HepG2 (cell line): Measurements from ENCODE around the gene AKAP12. TPM values are rescaled to one million over a fixed set of nuclear protein-coding genes. Genes with fewer than 3 reads are reported as not detected.

ENCODE experiments used
- FOSL2 ChIP-seq: sonication (generic); formaldehyde crosslinking; IDR thresholded peaks from 2 replicates; pipeline ENCODE4 v1.4.0; 2020; ENCODE audit warnings: missing genetic modification reagents
- GATA4 ChIP-seq: sonication (generic); IDR thresholded peaks from 2 replicates; pipeline ENCODE4 v1.6.1; 2016; ENCODE audit warnings: antibody characterized with exemption, low read depth, borderline replicate concordance
- HOXD1 ChIP-seq: sonication (generic); formaldehyde crosslinking; IDR thresholded peaks from 2 replicates; pipeline ENCODE4 v1.5.0; 2020; ENCODE audit warnings: missing genetic modification reagents
- MAZ ChIP-seq, 2 experiments: sonication (generic) in 1 of 2; formaldehyde crosslinking in 1 of 2; IDR thresholded peaks; 2 replicates each; pipeline versions ENCODE4 v1.5.0 to v1.6.1; 2012 to 2020; ENCODE audit warnings: low read depth in 2 of 2, mild to moderate bottlenecking in 2 of 2, borderline replicate concordance in 1 of 2, improper control_type of control experiment in 1 of 2, low read length in 1 of 2, missing genetic modification reagents in 1 of 2, moderate library complexity in 1 of 2
- THAP7 ChIP-seq: sonication (generic); formaldehyde crosslinking; IDR thresholded peaks from 2 replicates; pipeline ENCODE4 v1.8.1; 2023; ENCODE audit warnings: mild to moderate bottlenecking, missing genetic modification reagents
- ZNF318 ChIP-seq: sonication (generic); formaldehyde crosslinking; IDR thresholded peaks from 2 replicates; pipeline ENCODE4 v1.4.0; 2020; ENCODE audit warnings: mild to moderate bottlenecking, missing genetic modification reagents
- ZNF552 ChIP-seq: sonication (generic); formaldehyde crosslinking; IDR thresholded peaks from 2 replicates; pipeline ENCODE4 v1.9.0; 2022; ENCODE audit warnings: missing genetic modification reagents, mild to moderate bottlenecking, borderline replicate concordance
- ZNF776 ChIP-seq: sonication (generic); formaldehyde crosslinking; IDR thresholded peaks from 2 replicates; pipeline ENCODE4 v1.4.0; 2020; ENCODE audit warnings: mild to moderate bottlenecking, missing genetic modification reagents
- polyA plus RNA-seq, 8 experiments: library from polyadenylated mRNA; depleted of rRNA in 3 of 8; stranded (reverse) in 7 of 8; unstranded in 1 of 8; fragments of >200 nt; fragmentation: Illumina TruSeq in 4 of 8; extraction: Trizol in 4 of 8; gene quantifications; 2 replicates each; pipeline versions ENCODE4 v1.2.1 to v1.2.3, GENCODE V29; 2011 to 2016; ENCODE audit warnings: low read depth in 4 of 8, missing spikeins in 1 of 8, mixed read lengths in 1 of 8; ENCODE audit not compliant: insufficient read depth in 1 of 8
- total RNA-seq, 5 experiments: library from RNA; depleted of rRNA; stranded (reverse); fragments of >200 nt; fragmentation: Illumina TruSeq; extraction: Trizol; gene quantifications; 2 replicates each; pipeline ENCODE4 v1.2.3, GENCODE V29; 2016; ENCODE audit warnings: low read depth in 1 of 5
- TF ChIP-seq, protein P1 (sequence below): sonication (generic); formaldehyde crosslinking; IDR thresholded peaks from 2 replicates; pipeline ENCODE4 v1.4.0; 2020; ENCODE audit warnings: missing genetic modification reagents, borderline replicate concordance
- TF ChIP-seq, protein P2 (sequence below): sonication (generic); formaldehyde crosslinking; IDR thresholded peaks from 2 replicates; pipeline ENCODE4 v1.4.0; 2020; ENCODE audit warnings: missing genetic modification reagents
- TF ChIP-seq, protein P3 (sequence below): sonication (generic); formaldehyde crosslinking; IDR thresholded peaks from 2 replicates; pipeline ENCODE4 v1.4.0; 2020; ENCODE audit warnings: missing genetic modification reagents, low read depth, mild to moderate bottlenecking, borderline replicate concordance

The AKAP12 gene
- total and polyA plus RNA-seq, 2 of the 13 experiments (the other 11 are each of a cell fraction or from before 2014, with no cell fraction given) = 10.6 to 19.0 TPM

DNA sequence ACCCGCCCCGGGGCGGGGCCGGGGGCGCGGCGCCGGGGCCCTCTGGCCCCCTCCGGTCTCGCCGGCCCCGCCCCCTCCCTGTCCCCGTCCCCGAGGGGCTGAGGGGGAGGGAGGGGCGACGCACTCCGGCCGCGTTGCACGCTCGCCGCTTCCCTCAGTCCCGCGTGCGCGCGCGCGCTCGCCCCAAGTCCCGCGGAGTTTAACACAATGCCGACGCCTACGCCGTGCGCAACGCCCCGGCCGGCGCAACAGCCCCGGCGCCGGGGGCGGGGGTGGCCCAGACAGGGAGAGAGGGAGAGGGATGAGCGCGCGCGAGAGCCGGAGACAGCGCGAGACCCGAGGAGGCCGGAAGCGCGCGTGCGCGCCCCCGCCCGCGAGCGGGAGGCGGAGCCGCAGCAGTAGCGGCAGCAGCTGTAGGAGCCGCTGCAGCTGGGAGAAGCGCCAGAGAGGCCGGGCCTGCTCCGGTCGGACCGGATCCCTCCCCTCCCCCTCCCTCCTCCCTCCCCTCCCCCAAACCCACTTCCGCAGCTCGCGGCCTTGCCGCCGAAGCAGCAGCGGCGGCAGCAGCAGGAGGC is 150.6 kb downstream of the AKAP12 start (continued):
- TF ChIP-seq, protein P1, sequence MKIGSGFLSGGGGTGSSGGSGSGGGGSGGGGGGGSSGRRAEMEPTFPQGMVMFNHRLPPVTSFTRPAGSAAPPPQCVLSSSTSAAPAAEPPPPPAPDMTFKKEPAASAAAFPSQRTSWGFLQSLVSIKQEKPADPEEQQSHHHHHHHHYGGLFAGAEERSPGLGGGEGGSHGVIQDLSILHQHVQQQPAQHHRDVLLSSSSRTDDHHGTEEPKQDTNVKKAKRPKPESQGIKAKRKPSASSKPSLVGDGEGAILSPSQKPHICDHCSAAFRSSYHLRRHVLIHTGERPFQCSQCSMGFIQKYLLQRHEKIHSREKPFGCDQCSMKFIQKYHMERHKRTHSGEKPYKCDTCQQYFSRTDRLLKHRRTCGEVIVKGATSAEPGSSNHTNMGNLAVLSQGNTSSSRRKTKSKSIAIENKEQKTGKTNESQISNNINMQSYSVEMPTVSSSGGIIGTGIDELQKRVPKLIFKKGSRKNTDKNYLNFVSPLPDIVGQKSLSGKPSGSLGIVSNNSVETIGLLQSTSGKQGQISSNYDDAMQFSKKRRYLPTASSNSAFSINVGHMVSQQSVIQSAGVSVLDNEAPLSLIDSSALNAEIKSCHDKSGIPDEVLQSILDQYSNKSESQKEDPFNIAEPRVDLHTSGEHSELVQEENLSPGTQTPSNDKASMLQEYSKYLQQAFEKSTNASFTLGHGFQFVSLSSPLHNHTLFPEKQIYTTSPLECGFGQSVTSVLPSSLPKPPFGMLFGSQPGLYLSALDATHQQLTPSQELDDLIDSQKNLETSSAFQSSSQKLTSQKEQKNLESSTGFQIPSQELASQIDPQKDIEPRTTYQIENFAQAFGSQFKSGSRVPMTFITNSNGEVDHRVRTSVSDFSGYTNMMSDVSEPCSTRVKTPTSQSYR = peak; percentile 91
- TF ChIP-seq, protein P2, sequence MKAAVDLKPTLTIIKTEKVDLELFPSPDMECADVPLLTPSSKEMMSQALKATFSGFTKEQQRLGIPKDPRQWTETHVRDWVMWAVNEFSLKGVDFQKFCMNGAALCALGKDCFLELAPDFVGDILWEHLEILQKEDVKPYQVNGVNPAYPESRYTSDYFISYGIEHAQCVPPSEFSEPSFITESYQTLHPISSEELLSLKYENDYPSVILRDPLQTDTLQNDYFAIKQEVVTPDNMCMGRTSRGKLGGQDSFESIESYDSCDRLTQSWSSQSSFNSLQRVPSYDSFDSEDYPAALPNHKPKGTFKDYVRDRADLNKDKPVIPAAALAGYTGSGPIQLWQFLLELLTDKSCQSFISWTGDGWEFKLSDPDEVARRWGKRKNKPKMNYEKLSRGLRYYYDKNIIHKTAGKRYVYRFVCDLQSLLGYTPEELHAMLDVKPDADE (CRISPR knock-in tag) = peak; percentile 82; the same call in 1 of the 2 replicates
- TF ChIP-seq MAZ (IDR thresholded peaks at IDR 0.05; ENCODE audit: borderline replicate concordance, low read depth, low read length) = peak; percentile 95
- peak; percentile 95; the same call in 1 of the 2 replicates for TF ChIP-seq MAZ (CRISPR knock-in tag; IDR thresholded peaks at IDR 0.05; ENCODE audit: low read depth)
- TF ChIP-seq ZNF776 (CRISPR knock-in tag) = peak; percentile 37; the same call in 1 of the 2 replicates
- TF ChIP-seq, protein P3, sequence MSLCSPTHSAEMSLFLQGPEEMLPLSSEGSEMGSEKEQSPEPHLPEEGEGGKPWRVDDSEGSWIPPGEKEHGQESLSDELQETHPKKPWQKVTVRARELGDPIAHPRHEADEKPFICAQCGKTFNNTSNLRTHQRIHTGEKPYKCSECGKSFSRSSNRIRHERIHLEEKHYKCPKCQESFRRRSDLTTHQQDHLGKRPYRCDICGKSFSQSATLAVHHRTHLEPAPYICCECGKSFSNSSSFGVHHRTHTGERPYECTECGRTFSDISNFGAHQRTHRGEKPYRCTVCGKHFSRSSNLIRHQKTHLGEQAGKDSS (CRISPR knock-in tag) = no peak
- TF ChIP-seq GATA4 = peak; percentile 46; the same call in 1 of the 2 replicates
- TF ChIP-seq ZNF552 = 0 out of 2 replicates have a peak, but pooled peaks have one; percentile 7
- 0 out of 2 replicates have a peak, but pooled peaks have one; percentile 6 for TF ChIP-seq ZNF318
- TF ChIP-seq THAP7 (CRISPR knock-in tag) = 0 out of 2 replicates have a peak, but pooled peaks have one; percentile 40
- peak; percentile 78 for TF ChIP-seq HOXD1 (CRISPR knock-in tag)
- TF ChIP-seq FOSL2 (CRISPR knock-in tag) = peak; percentile 28
